Osteoblast (primary cell): ENCODE results near the gene OPTN. TPM values are rescaled to one million over a fixed set of nuclear protein-coding genes. Genes with fewer than 3 reads are reported as not detected.

ENCODE experiments used
- DNase-seq: peaks from one replicate; pipeline ENCODE4 v3.0.0; 2011; ENCODE audit warnings: low spot score, mixed read lengths; ENCODE audit not compliant: insufficient read length; ENCODE audit errors: missing footprints
- H2AFZ ChIP-seq: 2 replicates; pipeline ENCODE4 v1.6.0; 2011; ENCODE audit warnings: mild to moderate bottlenecking, low read length
- H3K27ac ChIP-seq: 2 replicates; pipeline ENCODE4 v1.5.1; 2011; ENCODE audit warnings: mild to moderate bottlenecking, low read depth, low read length, moderate library complexity
- H3K27me3 ChIP-seq: 2 replicates; pipeline ENCODE4 v1.6.0; 2012; ENCODE audit warnings: mild to moderate bottlenecking, control low read depth, inconsistent platforms, low read length, moderate library complexity; ENCODE audit not compliant: insufficient read depth
- H3K36me3 ChIP-seq: 2 replicates; pipeline ENCODE4 v1.5.1; 2011; ENCODE audit warnings: mild to moderate bottlenecking, low read length, control low read depth, moderate library complexity; ENCODE audit not compliant: insufficient read depth
- H3K4me1 ChIP-seq: 2 replicates; pipeline ENCODE4 v1.5.1; 2011; ENCODE audit warnings: mild to moderate bottlenecking, low read length, control low read depth, moderate library complexity; ENCODE audit not compliant: insufficient read depth
- H3K4me2 ChIP-seq: 2 replicates; pipeline ENCODE4 v1.6.0; 2011; ENCODE audit warnings: mild to moderate bottlenecking, low read length; ENCODE audit not compliant: insufficient read depth
- H3K4me3 ChIP-seq: fragments of 200-600 bp; sonication (generic); 3 replicates; pipeline ENCODE4 v1.5.1; 2012; ENCODE audit warnings: mild to moderate bottlenecking, low read length, inconsistent platforms; ENCODE audit not compliant: insufficient read depth
- H3K79me2 ChIP-seq: 2 replicates; pipeline ENCODE4 v1.6.0; 2012; ENCODE audit warnings: mild to moderate bottlenecking, low read length, control low read depth, inconsistent platforms; ENCODE audit not compliant: insufficient read depth
- H3K9me3 ChIP-seq: 2 replicates; pipeline ENCODE4 v1.5.1; 2011; ENCODE audit warnings: low read depth, low read length, control low read depth
- H4K20me1 ChIP-seq: 2 replicates; pipeline ENCODE4 v1.6.0; 2012; ENCODE audit warnings: mild to moderate bottlenecking, low read length, control low read depth; ENCODE audit not compliant: insufficient read depth
- total RNA-seq: library from RNA; depleted of rRNA; stranded (reverse); fragments of >200 nt; gene quantifications from 2 replicates; pipeline ENCODE4 v1.2.3, GENCODE V29; 2012
- TF ChIP-seq, protein P1 (sequence below): IDR thresholded peaks from 2 replicates; pipeline ENCODE4 v1.5.1; 2011; ENCODE audit warnings: mild to moderate bottlenecking, low read depth, low read length, moderate library complexity; ENCODE audit errors: extremely low read depth

The OPTN gene
- total RNA-seq, 1 donor: 140 TPM

DNA sequence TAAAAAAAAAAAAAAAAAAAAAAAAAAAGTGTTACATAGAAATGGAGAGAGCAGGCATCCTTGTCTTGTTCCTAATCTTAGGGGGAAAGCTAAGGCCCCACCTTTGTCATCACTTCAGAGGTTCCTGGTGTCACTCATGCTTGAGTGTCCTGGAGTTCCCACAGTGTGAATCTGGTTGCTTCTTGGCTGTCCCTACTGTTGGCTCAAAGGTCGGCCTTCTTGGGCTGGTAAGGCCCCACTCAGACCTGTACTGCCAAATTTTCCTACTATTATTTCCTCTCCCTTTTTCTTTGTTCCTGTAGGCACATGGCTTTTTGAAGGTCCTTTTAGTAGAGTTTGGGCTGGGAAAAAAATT, 21.5 kb downstream of the OPTN start:
- Histone ChIP-seq H3K4me3 (no peak overlapping the region), H3K4me1 (no peaks in the 10 kb centered on the region), H2AFZ (no peak overlapping the region), H4K20me1 (no peaks in the 10 kb centered on the region), H3K27ac (no peak overlapping the region), H3K27me3 (no peaks in the 10 kb centered on the region), H3K36me3 (peaks cover 76% of the 10 kb centered on the region), H3K79me2 (peaks cover 5% of the 10 kb centered on the region), H3K4me2 (no peak overlapping the region), H3K9me3 (no peaks in the 10 kb centered on the region)
- no peak for DNase-seq
- TF ChIP-seq, protein P1, sequence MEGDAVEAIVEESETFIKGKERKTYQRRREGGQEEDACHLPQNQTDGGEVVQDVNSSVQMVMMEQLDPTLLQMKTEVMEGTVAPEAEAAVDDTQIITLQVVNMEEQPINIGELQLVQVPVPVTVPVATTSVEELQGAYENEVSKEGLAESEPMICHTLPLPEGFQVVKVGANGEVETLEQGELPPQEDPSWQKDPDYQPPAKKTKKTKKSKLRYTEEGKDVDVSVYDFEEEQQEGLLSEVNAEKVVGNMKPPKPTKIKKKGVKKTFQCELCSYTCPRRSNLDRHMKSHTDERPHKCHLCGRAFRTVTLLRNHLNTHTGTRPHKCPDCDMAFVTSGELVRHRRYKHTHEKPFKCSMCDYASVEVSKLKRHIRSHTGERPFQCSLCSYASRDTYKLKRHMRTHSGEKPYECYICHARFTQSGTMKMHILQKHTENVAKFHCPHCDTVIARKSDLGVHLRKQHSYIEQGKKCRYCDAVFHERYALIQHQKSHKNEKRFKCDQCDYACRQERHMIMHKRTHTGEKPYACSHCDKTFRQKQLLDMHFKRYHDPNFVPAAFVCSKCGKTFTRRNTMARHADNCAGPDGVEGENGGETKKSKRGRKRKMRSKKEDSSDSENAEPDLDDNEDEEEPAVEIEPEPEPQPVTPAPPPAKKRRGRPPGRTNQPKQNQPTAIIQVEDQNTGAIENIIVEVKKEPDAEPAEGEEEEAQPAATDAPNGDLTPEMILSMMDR: no peak

DNA sequence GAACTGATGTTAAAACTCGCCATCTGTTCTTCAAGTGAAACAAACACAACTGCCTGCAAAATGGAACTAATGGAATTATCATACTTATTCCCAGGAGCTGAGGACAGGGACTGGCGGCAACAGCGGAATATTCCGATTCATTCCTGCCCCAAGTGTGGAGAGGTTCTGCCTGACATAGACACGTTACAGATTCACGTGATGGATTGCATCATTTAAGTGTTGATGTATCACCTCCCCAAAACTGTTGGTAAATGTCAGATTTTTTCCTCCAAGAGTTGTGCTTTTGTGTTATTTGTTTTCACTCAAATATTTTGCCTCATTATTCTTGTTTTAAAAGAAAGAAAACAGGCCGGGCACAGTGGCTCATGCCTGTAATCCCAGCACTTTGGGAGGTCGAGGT, 36.7 kb downstream of the OPTN start:
- H3K4me2 ChIP-seq: no peak overlapping the region
- H3K27me3 ChIP-seq: no peaks in the 10 kb centered on the region
- no peak overlapping the region for H3K4me3 ChIP-seq
- no peaks in the 10 kb centered on the region for H4K20me1 ChIP-seq
- TF ChIP-seq, protein P1: no peak
- H2AFZ ChIP-seq: no peak overlapping the region
- no peaks in the 10 kb centered on the region for H3K79me2 ChIP-seq
- peaks cover 78% of the 10 kb centered on the region for H3K36me3 ChIP-seq
- no peaks in the 10 kb centered on the region for H3K9me3 ChIP-seq
- no peak overlapping the region for H3K27ac ChIP-seq
- H3K4me1 ChIP-seq: no peaks in the 10 kb centered on the region
- DNase-seq: no peak

DNA sequence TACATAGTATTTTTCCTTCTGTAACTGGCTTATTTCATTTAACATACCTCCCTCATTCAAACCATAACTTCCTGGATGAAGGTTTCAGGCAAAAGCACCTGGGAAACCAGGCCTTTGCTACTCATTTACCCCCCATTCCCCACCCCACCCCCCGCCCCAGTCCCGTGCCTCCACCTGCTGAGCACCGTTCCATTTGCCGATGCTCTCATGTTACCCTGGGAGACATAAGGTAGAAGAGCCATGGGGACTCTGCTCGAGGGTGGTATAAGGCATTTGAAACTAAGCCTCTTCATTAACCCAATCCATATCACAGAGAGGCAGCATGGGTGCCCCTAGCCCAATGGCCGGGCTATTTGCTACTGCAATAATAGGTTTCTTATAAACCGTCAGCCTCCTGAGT, 39.2 kb downstream of the OPTN start:
- Histone ChIP-seq H4K20me1 (no peaks in the 10 kb centered on the region), H2AFZ (no peak overlapping the region), H3K79me2 (no peaks in the 10 kb centered on the region), H3K36me3 (peaks cover 65% of the 10 kb centered on the region), H3K4me2 (no peak overlapping the region), H3K4me3 (no peak overlapping the region), H3K4me1 (no peaks in the 10 kb centered on the region), H3K9me3 (no peaks in the 10 kb centered on the region), H3K27me3 (no peaks in the 10 kb centered on the region), H3K27ac (no peak overlapping the region)
- TF ChIP-seq, protein P1: no peak
- no peak for DNase-seq

DNA sequence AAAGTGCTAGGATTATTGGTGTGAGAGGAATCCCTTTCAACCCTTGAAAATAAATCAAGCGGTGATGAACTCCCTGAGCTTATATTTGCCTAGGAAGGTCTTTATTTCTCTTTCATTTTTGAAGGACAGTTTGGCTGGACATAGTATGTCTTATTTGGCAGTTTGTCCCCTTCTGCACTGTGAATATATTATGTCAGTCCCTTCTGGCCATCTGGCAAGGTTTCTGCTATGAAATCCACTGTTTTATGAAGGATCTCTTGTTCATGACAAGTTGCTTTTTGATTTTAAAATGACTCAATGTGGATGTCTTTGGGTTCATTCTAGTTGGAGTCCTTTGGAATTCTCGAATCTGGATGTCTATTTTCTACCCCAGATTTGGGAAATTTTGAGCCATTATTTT, 39.7 kb downstream of the OPTN start:
- Histone ChIP-seq H3K27me3 (no peaks in the 10 kb centered on the region), H3K9me3 (no peaks in the 10 kb centered on the region), H4K20me1 (no peaks in the 10 kb centered on the region), H3K4me1 (no peaks in the 10 kb centered on the region), H3K4me2 (no peak overlapping the region), H3K4me3 (no peak overlapping the region), H3K36me3 (peaks cover 61% of the 10 kb centered on the region), H3K79me2 (no peaks in the 10 kb centered on the region), H2AFZ (no peak overlapping the region), H3K27ac (no peak overlapping the region)
- TF ChIP-seq, protein P1: no peak
- no peak for DNase-seq
